Mesothelial cell of epicardium (in vitro differentiated cells): ENCODE measurements around the gene TNNI2. TPM values are rescaled to one million over a fixed set of nuclear protein-coding genes. Genes with fewer than 3 reads are reported as not detected.

Experiments used
- DNase-seq, 2 experiments: peaks; one replicate each; pipeline ENCODE4 v3.0.0; 2021; ENCODE audit warnings: low spot score in 2 of 2; ENCODE audit not compliant: unreplicated experiment in 2 of 2
- H3K27ac Mint-ChIP-seq: 2 replicates; pipeline ENCODE4 v1.8.0; 2021; ENCODE audit warnings: mixed read lengths
- H3K27me3 Mint-ChIP-seq: 2 replicates; pipeline ENCODE4 v1.8.0; 2021; ENCODE audit warnings: low read depth, mixed read lengths
- H3K36me3 Mint-ChIP-seq: 2 replicates; pipeline ENCODE4 v1.8.0; 2021; ENCODE audit warnings: mixed read lengths
- H3K4me1 Mint-ChIP-seq: 2 replicates; pipeline ENCODE4 v1.8.0; 2021; ENCODE audit warnings: mixed read lengths
- H3K4me3 Mint-ChIP-seq: 2 replicates; pipeline ENCODE4 v1.8.0; 2021; ENCODE audit warnings: mild to moderate bottlenecking, moderate library complexity, mixed read lengths
- H3K9me3 Mint-ChIP-seq: 2 replicates; pipeline ENCODE4 v1.8.0; 2021; ENCODE audit warnings: mixed read lengths
- total RNA-seq: library from RNA; stranded (reverse); gene quantifications from 3 replicates; pipeline ENCODE4 v1.2.1, GENCODE V29; 2021
- TF ChIP-seq, protein P1 (sequence below): fragments of 200-600 bp; sonication (generic); IDR thresholded peaks from one replicate; pipeline ENCODE4 v1.5.0; 2021; ENCODE audit warnings: antibody characterized with exemption; ENCODE audit not compliant: unreplicated experiment

TNNI2 gene
- total RNA-seq, 1 donor from 2014 or later: 1.3 TPM

DNA sequence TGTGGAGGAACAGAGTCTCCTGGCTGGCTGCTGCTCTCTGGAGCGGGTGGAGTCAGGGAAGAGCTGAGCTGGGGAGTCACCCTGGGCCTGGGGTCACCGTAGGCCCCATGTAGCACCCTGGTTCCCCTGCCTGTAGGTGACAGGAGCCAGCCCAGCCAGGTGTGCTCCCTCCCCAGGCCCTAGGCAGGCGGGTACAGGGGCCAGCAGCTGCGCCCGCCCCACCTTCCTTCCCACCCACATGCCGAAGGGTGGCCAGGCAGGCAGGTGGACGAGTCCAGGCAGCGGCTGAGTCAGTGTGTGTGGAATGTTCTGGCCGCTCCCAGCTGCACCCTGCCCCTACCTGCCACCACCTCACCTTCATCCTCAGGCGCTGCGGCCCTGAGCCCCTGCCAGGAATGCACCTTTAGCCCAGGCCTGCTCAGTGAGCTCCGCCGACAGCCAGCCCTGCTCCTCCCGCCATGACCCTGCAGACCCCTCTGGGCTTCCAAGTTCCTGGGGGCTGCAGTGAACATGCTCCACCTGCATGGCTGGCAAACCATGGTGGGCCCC is 4.6 kb upstream of the TNNI2 start:
- H3K9me3 Mint-ChIP-seq: no peaks in the 10 kb centered on the region
- TF ChIP-seq, protein P1, sequence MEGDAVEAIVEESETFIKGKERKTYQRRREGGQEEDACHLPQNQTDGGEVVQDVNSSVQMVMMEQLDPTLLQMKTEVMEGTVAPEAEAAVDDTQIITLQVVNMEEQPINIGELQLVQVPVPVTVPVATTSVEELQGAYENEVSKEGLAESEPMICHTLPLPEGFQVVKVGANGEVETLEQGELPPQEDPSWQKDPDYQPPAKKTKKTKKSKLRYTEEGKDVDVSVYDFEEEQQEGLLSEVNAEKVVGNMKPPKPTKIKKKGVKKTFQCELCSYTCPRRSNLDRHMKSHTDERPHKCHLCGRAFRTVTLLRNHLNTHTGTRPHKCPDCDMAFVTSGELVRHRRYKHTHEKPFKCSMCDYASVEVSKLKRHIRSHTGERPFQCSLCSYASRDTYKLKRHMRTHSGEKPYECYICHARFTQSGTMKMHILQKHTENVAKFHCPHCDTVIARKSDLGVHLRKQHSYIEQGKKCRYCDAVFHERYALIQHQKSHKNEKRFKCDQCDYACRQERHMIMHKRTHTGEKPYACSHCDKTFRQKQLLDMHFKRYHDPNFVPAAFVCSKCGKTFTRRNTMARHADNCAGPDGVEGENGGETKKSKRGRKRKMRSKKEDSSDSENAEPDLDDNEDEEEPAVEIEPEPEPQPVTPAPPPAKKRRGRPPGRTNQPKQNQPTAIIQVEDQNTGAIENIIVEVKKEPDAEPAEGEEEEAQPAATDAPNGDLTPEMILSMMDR: no peak
- H3K27ac Mint-ChIP-seq: peak overlapping the region; percentile 87
- H3K4me1 Mint-ChIP-seq: peaks cover 34% of the 10 kb centered on the region
- H3K4me3 Mint-ChIP-seq: no peak overlapping the region
- H3K36me3 Mint-ChIP-seq: no peaks in the 10 kb centered on the region
- DNase-seq: no peak
- H3K27me3 Mint-ChIP-seq: no peaks in the 10 kb centered on the region

DNA sequence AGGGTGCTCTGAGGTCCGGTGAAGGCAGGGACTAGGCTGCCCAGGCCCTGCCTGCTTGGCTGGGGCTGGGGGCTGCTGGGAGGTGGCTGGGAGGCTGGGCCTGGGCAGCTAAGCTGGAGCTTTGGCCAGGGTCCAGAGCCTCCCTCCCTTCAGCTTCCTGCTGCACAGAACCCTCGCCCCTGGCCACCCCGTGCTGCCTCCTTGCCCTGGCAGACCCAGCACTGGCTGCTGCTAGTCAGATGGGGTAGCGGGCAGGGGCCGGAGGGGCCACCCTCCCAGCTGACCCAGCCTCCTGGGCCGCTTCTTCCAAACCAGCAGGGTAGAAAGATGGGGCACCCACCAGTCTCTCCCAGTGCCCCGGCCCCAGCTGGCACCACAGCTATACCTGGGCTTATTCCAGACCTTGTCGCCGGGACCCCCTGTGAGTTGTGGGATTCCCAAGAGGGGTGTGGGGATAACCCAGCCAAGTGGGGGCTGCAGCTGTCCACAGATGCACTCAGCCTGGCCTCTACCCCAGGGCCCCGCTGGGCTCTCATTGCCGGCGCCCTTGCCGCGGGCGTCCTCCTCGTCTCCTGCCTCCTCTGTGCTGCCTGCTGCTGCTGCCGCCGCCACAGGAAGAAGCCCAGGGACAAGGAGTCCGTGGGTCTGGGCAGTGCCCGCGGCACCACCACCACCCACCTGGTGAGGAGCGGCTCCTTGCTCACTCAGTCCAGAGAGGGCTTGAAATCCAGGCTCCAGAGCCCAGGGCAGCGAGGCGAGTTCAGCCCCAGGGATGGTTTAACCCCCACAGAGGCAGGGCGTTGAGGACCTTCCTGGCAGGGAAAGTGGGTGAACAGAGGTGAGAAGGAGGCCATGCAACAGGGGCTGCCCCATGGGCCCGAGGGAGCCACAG is 3.8 kb upstream of the TNNI2 start, which contains the start of gene SYT8:
Gene SYT8, plus strand, starts transcription at position 212 of the 892 bp plus-strand sequence. Its CDS starts 116 bp downstream, at position 328.
- Mint-ChIP-seq H3K4me1 (peaks cover 33% of the 10 kb centered on the region), H3K4me3 (no peak within 1 kb of the TSS), H3K27me3 (no peaks in the 10 kb centered on the region), H3K36me3 (no peaks in the 10 kb centered on the region), H3K27ac (peak within 1 kb of the TSS; percentile 87), H3K9me3 (no peaks in the 10 kb centered on the region)
- TF ChIP-seq, protein P1: no peak
- no peak for DNase-seq

DNA sequence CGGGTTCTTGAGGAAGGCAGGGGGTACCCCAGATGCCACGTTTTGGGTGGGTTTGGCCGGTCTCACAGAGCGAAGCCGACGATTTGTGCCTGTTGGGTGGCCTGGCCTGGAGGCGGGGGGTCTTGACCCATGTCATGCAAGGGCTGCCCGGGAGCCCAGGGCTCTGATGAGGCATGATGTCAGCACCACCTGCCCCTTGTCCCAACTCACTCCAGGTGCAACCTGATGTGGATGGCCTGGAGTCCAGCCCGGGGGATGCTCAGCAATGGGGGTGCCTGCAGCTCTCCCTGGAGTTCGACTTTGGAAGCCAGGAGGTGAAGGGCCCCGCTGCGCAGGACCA is 3.1 kb upstream of the TNNI2 start:
- TF ChIP-seq, protein P1: no peak
- H3K27me3 Mint-ChIP-seq: no peaks in the 10 kb centered on the region
- H3K9me3 Mint-ChIP-seq: no peaks in the 10 kb centered on the region
- H3K36me3 Mint-ChIP-seq: no peaks in the 10 kb centered on the region
- H3K27ac Mint-ChIP-seq: no peak overlapping the region
- DNase-seq: no peak
- H3K4me1 Mint-ChIP-seq: peaks cover 27% of the 10 kb centered on the region
- no peak overlapping the region for H3K4me3 Mint-ChIP-seq

DNA sequence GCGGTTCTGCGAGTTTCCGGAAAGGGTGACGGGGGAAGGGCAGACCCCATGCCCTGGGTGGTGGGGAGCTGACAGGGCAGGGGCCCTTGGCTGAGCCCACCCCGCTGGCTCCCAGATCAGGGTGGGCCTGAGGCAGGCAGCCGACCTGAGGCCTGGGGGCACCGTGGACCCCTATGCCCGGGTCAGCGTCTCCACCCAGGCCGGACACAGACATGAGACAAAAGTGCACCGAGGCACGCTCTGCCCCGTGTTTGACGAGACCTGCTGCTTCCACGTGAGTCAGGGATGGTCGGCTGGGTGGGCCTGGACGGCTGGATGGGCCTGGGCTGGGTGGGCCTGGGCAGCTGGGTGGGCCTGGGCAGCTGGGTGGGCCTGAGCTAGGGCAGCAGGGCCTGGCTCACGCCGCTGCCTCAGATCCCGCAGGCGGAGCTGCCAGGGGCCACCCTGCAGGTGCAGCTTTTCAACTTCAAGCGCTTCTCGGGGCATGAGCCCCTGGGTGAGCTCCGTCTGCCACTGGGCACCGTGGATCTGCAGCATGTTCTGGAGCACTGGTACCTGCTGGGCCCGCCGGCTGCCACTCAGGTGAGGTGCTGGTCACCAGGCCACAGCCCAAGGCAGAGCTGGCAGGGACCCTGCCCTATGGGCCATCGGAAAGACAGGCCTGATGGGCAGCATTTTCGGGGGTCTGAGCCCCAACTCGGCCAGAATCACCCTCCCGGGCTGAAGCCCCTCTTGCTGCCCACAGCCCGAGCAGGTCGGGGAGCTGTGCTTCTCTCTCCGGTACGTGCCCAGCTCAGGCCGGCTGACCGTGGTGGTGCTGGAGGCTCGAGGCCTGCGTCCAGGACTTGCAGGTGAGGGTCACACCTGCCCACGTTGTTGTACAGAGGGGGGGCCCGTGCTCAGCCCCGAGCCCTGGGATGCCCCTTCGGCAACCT is 2.5 kb upstream of the TNNI2 start:
- Mint-ChIP-seq H3K4me1 (peaks cover 23% of the 10 kb centered on the region), H3K27me3 (no peaks in the 10 kb centered on the region), H3K4me3 (no peak overlapping the region), H3K27ac (no peak overlapping the region), H3K9me3 (no peaks in the 10 kb centered on the region), H3K36me3 (no peaks in the 10 kb centered on the region)
- TF ChIP-seq, protein P1: no peak
- no peak for DNase-seq

DNA sequence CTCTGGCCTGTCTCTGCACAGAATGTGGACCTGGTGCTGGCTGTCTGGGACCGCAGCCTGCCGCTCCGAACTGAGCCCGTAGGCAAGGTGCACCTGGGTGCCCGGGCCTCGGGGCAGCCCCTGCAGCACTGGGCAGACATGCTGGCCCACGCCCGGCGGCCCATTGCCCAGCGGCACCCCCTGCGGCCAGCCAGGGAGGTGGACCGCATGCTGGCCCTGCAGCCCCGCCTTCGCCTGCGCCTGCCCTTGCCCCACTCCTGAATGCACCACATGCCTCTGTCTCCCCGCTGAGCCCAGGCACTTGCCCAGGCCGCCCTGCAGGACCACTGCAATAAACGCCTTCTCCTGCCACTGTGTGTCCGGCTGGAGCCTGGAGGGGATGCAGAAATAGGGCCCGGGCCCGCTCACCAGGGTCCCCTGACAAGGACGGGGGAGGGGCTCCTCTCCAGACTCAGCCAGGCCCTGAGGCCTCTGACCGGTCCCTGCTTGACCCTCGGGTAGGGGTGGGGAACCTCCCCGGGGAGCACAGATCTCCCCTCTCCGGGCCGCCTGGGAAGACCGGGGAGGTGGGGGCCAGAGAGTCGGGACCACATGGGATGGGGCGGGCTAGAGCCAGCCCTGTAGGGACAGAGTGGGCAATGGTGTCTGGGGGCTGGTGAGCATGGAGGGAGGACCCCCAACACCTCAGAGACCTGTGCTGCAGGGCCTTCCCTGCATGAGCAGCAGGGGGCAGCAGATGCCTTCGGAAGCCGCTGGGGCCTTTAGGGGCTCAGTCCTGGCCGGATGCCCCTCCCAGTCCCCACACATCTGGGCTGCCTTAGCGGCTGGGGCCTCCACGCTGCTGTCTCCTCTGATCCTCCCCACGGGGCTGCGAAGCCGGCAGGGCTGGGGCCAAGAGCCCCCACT is 1.4 kb upstream of the TNNI2 start:
- Mint-ChIP-seq H3K4me3 (no peak overlapping the region), H3K27me3 (no peaks in the 10 kb centered on the region), H3K9me3 (no peaks in the 10 kb centered on the region), H3K36me3 (no peaks in the 10 kb centered on the region), H3K4me1 (peaks cover 18% of the 10 kb centered on the region), H3K27ac (no peak overlapping the region)
- TF ChIP-seq, protein P1: peak; percentile 87
- peak; percentile 68 to 86 for DNase-seq
